ENCODE measurements around the gene SWAP70. TPM values are rescaled to one million over a fixed set of nuclear protein-coding genes. Genes with fewer than 3 reads are reported as not detected.

SWAP70 gene
- total and polyA plus RNA-seq, 2 of the 8 experiments (the other 6 are each of a cell fraction or from before 2014, with no cell fraction given), result 14.8 to 37.5 TPM

DNA sequence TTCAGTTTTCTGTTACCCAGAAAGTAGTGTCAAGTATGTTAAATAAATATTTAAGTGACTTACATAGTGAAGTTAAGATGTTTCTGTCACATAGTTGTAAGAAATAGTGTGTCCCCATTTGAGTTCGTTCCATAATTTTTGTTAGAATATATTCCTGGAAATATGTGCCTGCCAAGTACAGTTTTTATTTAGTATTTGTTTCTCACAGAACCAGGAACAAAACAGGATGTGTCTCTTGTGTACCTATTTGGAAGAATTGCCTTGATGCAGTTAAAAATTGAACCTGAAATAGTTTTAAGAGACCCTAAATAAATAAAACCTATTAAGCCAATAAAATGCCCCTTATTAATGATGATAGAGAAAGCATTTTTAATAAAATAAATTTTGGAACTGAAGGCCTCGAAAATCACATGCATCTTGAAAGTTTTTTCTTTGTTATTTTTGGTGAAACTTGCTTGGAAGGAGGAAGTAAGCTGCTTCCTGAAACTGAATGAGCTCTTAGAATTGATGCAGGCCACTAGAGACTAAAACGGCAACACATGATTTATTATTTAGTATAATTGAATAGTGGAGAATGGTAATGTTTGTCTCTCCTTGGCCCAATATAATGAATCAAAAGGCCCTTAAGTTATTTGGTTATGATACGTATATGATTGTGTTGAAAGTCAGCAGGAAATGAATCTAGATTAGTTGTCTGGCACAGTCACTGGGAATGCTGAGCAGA is 55.9 kb downstream of the SWAP70 start:
- no peak overlapping the region for H2BK15ac ChIP-seq (ENCODE audit: low read length)
- H3K4me1 ChIP-seq (replicated peaks in 1 of 4; ENCODE audit: control insufficient read depth in 3 of 4, insufficient read depth in 4 of 4, low read length in 3 of 4), result peaks cover 0 to 4% (median 0%) of the 10 kb centered on the region in 4 experiments; a peak in 2 of 7 replicates
- no peaks in the 10 kb centered on the region; a peak in 1 of 4 replicates for H3K9me3 ChIP-seq (ENCODE audit: insufficient read depth in 2 of 2, low read depth in 1 of 2, low read length in 1 of 2)
- no peaks in the 10 kb centered on the region; a peak in 1 of 7 replicates for H3K27me3 ChIP-seq (replicated peaks in 1 of 4; ENCODE audit: control insufficient read depth in 3 of 4, extremely low read depth in 1 of 4, insufficient read depth in 3 of 4, low read length in 3 of 4)
- DNase-seq (ENCODE audit: low read depth in 1 of 2, low spot score in 2 of 2), result no peak
- FAIRE-seq, result no peak
- H3K36me3 ChIP-seq (ENCODE audit: control insufficient read depth in 2 of 4, insufficient read depth in 4 of 4, low read length in 3 of 4), result peaks cover 0 to 20% (median 7%) of the 10 kb centered on the region in 4 experiments; a peak in 2 of 8 replicates
- 92% methylated on average over 4 of the region's 4 CpGs; no CpG with 5 or more reads in 1 of the 2 experiments for WGBS, 2 experiments (ENCODE audit: extremely low coverage in 1 of 2, insufficient coverage in 1 of 2, insufficient read length in 1 of 2, insufficient replicate concordance in 2 of 2, low coverage in 1 of 2, low lambda C conversion rate in 2 of 2, missing lambda C conversion rate in 1 of 2)
- H3K79me1 ChIP-seq (ENCODE audit: low read depth, low read length), result peaks cover 4% of the 10 kb centered on the region
- no peak overlapping the region for H3K14ac ChIP-seq (ENCODE audit: insufficient read length)
- no peak overlapping the region for H3K27ac ChIP-seq (ENCODE audit: low read depth, low read length)
- no peaks in the 10 kb centered on the region for H3K79me2 ChIP-seq (ENCODE audit: control insufficient read depth in 1 of 2, insufficient read depth in 2 of 2, low read length in 2 of 2)
- H3K4me3 ChIP-seq (ENCODE audit: extremely low read depth in 1 of 4, insufficient read depth in 2 of 4, low read depth in 3 of 4, low read length in 4 of 4), result no peak overlapping the region
- H4K5ac ChIP-seq (ENCODE audit: insufficient read length, low read depth, low read length), result no peak overlapping the region
- CTCF ChIA-PET (ENCODE audit: partially characterized antibody), result interaction anchor here (0.6 to 1.2 kb wide), 4 partner anchors 9 to 549 kb away, joined by 3 to 4 read pairs (median 3); no protein-coding TSS in a partner anchor
- no peak overlapping the region for H2BK20ac ChIP-seq (ENCODE audit: low read length)
- peaks cover 0 to 1% of the 10 kb centered on the region in 2 experiments for H4K20me1 ChIP-seq (replicated peaks in 1 of 2; ENCODE audit: control insufficient read depth in 1 of 2, insufficient read depth in 2 of 2, low read length in 2 of 2)
- no peak overlapping the region for H4K8ac ChIP-seq (ENCODE audit: extremely low read depth, insufficient read depth, low read length)
- no peak overlapping the region for H4K91ac ChIP-seq (replicated peaks; ENCODE audit: insufficient read length, low read length)
- TF ChIP-seq, protein P1, sequence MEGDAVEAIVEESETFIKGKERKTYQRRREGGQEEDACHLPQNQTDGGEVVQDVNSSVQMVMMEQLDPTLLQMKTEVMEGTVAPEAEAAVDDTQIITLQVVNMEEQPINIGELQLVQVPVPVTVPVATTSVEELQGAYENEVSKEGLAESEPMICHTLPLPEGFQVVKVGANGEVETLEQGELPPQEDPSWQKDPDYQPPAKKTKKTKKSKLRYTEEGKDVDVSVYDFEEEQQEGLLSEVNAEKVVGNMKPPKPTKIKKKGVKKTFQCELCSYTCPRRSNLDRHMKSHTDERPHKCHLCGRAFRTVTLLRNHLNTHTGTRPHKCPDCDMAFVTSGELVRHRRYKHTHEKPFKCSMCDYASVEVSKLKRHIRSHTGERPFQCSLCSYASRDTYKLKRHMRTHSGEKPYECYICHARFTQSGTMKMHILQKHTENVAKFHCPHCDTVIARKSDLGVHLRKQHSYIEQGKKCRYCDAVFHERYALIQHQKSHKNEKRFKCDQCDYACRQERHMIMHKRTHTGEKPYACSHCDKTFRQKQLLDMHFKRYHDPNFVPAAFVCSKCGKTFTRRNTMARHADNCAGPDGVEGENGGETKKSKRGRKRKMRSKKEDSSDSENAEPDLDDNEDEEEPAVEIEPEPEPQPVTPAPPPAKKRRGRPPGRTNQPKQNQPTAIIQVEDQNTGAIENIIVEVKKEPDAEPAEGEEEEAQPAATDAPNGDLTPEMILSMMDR (IDR thresholded peaks at IDR 0.05; ENCODE audit: control extremely low read depth in 1 of 3, insufficient read depth in 1 of 3, low read depth in 1 of 3, low read length in 3 of 3), result no peak
- TF ChIP-seq EGR1 (IDR thresholded peaks at IDR 0.05; ENCODE audit: borderline replicate concordance, low read depth, low read length) (no peak), KDM5A (IDR thresholded peaks at IDR 0.05; ENCODE audit: low read length) (no peak), POLR2A (IDR thresholded peaks at IDR 0.05; ENCODE audit: control extremely low read depth in 1 of 2, low read depth in 2 of 2, low read length in 2 of 2) (no peak), CHD1 (IDR thresholded peaks at IDR 0.05; ENCODE audit: low read depth, low read length) (no peak), SP2 (IDR thresholded peaks at IDR 0.05; ENCODE audit: low read length) (no peak), ZNF274 (IDR thresholded peaks at IDR 0.05; ENCODE audit: borderline replicate concordance, extremely low read depth, low read length) (no peak), SP1 (IDR thresholded peaks at IDR 0.05; ENCODE audit: low read depth, low read length) (no peak), TAF1 (IDR thresholded peaks at IDR 0.05; ENCODE audit: low read depth, low read length) (no peak), PHF8 (conservative IDR thresholded peaks at IDR 0.05; ENCODE audit: low read depth, low read length) (no peak)
- no peak overlapping the region for H3K4ac ChIP-seq (replicated peaks; ENCODE audit: insufficient read length, low read depth, low read length)
- no peak overlapping the region for H3K18ac ChIP-seq (ENCODE audit: extremely low read depth, low read length)
- POLR2A ChIA-PET (ENCODE audit: partially characterized antibody), result interaction anchor here (1.0 kb wide), 1 partner anchor 10 kb away, joined by 3 read pairs; no protein-coding TSS in a partner anchor
- no peak overlapping the region for H2BK120ac ChIP-seq (replicated peaks; ENCODE audit: low read depth, low read length)
- H3K23ac ChIP-seq (ENCODE audit: insufficient read length), result no peak overlapping the region
- no peak overlapping the region for H3K4me2 ChIP-seq (ENCODE audit: insufficient read depth in 1 of 2, low read depth in 2 of 2, low read length in 2 of 2)
- no peak overlapping the region for H3K9ac ChIP-seq (replicated peaks in 1 of 4; ENCODE audit: extremely low read depth in 1 of 4, low read depth in 3 of 4, low read length in 3 of 4)
- H3K56ac ChIP-seq (replicated peaks; ENCODE audit: insufficient read length, low read depth, low read length), result no peak overlapping the region
- no peak overlapping the region for H2AFZ ChIP-seq (ENCODE audit: low read length)
- H2BK5ac ChIP-seq (ENCODE audit: low read depth, low read length), result no peak overlapping the region
- no peak overlapping the region for H2AK5ac ChIP-seq (ENCODE audit: low read depth, low read length)
- no peak overlapping the region for H2BK12ac ChIP-seq (ENCODE audit: low read depth, low read length)
- H3K23me2 ChIP-seq (ENCODE audit: low read depth, low read length), result no peaks in the 10 kb centered on the region
